SK-N-SH treated with all-trans-retinoic acid at 6 μM for 48 hours (cell line): ENCODE data around the gene PRDM5.

ENCODE experiments used
- ATAC-seq: fragments of 200-7000 bp; cut with Tn5 transposase; 3 replicates; pipeline ENCODE4 v1.9.1; 2020; ENCODE audit warnings: mild to moderate bottlenecking, moderate library complexity
- BACH2 ChIP-seq: fragments of 250-450 bp; sonication (Bioruptor Pico); IDR thresholded peaks from 2 replicates; pipeline ENCODE4 v1.9.0; 2021; ENCODE audit warnings: mild to moderate bottlenecking, borderline replicate concordance
- CREB5 ChIP-seq: fragments of 250-450 bp; sonication (Bioruptor Pico); IDR thresholded peaks from 2 replicates; pipeline ENCODE4 v1.5.1; 2020; ENCODE audit warnings: low read depth, mild to moderate bottlenecking, moderate library complexity
- CSDC2 ChIP-seq: fragments of 250-450 bp; sonication (Bioruptor Pico); IDR thresholded peaks from 2 replicates; pipeline ENCODE4 v1.5.0; 2020; ENCODE audit warnings: mild to moderate bottlenecking, moderate library complexity
- ESRRG ChIP-seq: fragments of 250-450 bp; sonication (Bioruptor Pico); IDR thresholded peaks from 2 replicates; pipeline ENCODE4 v1.6.1; 2021; ENCODE audit warnings: mild to moderate bottlenecking
- GLIS3 ChIP-seq: fragments of 250-450 bp; sonication (Bioruptor Pico); IDR thresholded peaks from 2 replicates; pipeline ENCODE4 v1.5.0; 2020; ENCODE audit warnings: mild to moderate bottlenecking, moderate library complexity
- ISL1 ChIP-seq: fragments of 250-450 bp; sonication (Bioruptor Pico); IDR thresholded peaks from 2 replicates; pipeline ENCODE4 v2.1.2; 2022; ENCODE audit warnings: mild to moderate bottlenecking, moderate library complexity
- OSR1 ChIP-seq: fragments of 250-450 bp; sonication (Bioruptor Pico); IDR thresholded peaks from 2 replicates; pipeline ENCODE4 v1.8.0; 2022; ENCODE audit warnings: moderate library complexity, mild to moderate bottlenecking, inconsistent platforms
- PPARA ChIP-seq: fragments of 250-450 bp; sonication (Bioruptor Pico); IDR thresholded peaks from 2 replicates; pipeline ENCODE4 v1.5.0; 2020; ENCODE audit warnings: mild to moderate bottlenecking, borderline replicate concordance
- SNAI2 ChIP-seq: fragments of 250-450 bp; sonication (Bioruptor Pico); IDR thresholded peaks from 2 replicates; pipeline ENCODE4 v1.5.0; 2020; ENCODE audit warnings: mild to moderate bottlenecking, moderate library complexity
- TCF4 ChIP-seq: fragments of 250-450 bp; sonication (Bioruptor Pico); IDR thresholded peaks from 2 replicates; pipeline ENCODE4 v1.8.0; 2021; ENCODE audit warnings: mild to moderate bottlenecking, moderate library complexity, borderline replicate concordance
- TOX ChIP-seq: fragments of 250-450 bp; sonication (Bioruptor Pico); IDR thresholded peaks from 2 replicates; pipeline ENCODE4 v1.8.0; 2021; ENCODE audit warnings: mild to moderate bottlenecking, moderate library complexity, borderline replicate concordance
- ZC3H10 ChIP-seq: fragments of 250-450 bp; sonication (Bioruptor Pico); IDR thresholded peaks from 2 replicates; pipeline ENCODE4 v1.5.1; 2021; ENCODE audit warnings: mild to moderate bottlenecking, moderate library complexity
- ZFP30 ChIP-seq: fragments of 450-650 bp; formaldehyde crosslinking; IDR thresholded peaks from 2 replicates; pipeline ENCODE4 v1.5.0; 2022; ENCODE audit warnings: mild to moderate bottlenecking, moderate library complexity
- ZNF565 ChIP-seq: fragments of 450-650 bp; formaldehyde crosslinking; conservative IDR thresholded peaks from 2 replicates; pipeline ENCODE4 v1.5.0; 2020; ENCODE audit warnings: low read depth, mild to moderate bottlenecking, moderate library complexity
- ZNF8 ChIP-seq: fragments of 450-650 bp; formaldehyde crosslinking; IDR thresholded peaks from 2 replicates; pipeline ENCODE4 v1.5.0; 2020; ENCODE audit warnings: mild to moderate bottlenecking, moderate library complexity
- TF ChIP-seq, protein P1 (sequence below): fragments of 250-450 bp; sonication (Bioruptor Pico); IDR thresholded peaks from 2 replicates; pipeline ENCODE4 v1.5.1; 2021; ENCODE audit warnings: mild to moderate bottlenecking, moderate library complexity
- TF ChIP-seq, protein P2 (sequence below): fragments of 250-450 bp; sonication (Bioruptor Pico); IDR thresholded peaks from 2 replicates; pipeline ENCODE4 v1.8.0; 2021; ENCODE audit warnings: low read depth, mild to moderate bottlenecking, moderate library complexity, borderline replicate concordance
- TF ChIP-seq, protein P3 (sequence below): fragments of 250-450 bp; sonication (Bioruptor Pico); IDR thresholded peaks from 2 replicates; pipeline ENCODE4 v1.5.0; 2020; ENCODE audit warnings: mild to moderate bottlenecking, moderate library complexity

PRDM5 gene

DNA sequence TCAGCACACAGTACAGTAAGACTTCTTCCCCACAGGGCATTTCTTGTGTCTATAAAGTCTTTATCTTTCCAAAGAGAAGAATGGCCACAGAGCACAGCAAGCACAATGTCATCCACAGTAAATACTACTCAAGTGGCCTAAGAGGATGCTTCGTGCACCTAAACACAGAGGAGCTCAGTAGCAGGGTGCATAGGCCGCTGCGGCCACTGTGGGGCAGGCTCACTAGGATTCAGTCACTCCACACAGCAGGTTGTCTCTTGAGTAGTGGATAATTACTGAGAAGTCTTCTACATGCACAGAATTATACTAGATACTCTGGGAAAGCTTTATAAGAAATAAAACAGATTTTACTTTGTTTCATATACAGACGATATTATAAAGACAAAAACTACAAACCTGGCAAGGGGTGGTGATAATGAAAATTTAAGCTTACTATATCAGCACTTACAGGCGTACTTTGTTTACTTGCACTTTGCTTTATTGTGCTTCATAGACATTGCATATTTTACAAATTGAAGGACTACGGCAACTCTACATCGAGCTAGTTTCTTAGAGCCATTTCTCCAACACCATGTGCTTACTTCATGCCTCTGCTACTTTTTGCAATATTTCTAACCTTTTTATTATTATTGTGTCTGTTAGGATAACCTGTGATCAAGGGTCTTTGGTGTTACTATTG lies 78.5 kb downstream of the PRDM5 start:
- TF ChIP-seq OSR1: no peak
- TF ChIP-seq, protein P1, sequence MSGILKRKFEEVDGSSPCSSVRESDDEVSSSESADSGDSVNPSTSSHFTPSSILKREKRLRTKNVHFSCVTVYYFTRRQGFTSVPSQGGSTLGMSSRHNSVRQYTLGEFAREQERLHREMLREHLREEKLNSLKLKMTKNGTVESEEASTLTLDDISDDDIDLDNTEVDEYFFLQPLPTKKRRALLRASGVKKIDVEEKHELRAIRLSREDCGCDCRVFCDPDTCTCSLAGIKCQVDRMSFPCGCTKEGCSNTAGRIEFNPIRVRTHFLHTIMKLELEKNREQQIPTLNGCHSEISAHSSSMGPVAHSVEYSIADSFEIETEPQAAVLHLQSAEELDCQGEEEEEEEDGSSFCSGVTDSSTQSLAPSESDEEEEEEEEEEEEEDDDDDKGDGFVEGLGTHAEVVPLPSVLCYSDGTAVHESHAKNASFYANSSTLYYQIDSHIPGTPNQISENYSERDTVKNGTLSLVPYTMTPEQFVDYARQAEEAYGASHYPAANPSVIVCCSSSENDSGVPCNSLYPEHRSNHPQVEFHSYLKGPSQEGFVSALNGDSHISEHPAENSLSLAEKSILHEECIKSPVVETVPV: no peak
- ATAC-seq: peak; percentile 83

- TF ChIP-seq ISL1 (CRISPR knock-in tag) (peak; percentile 82), BACH2 (no peak), TOX (CRISPR knock-in tag) (peak; percentile 53; the same call in 1 of the 2 replicates)
- TF ChIP-seq, protein P2, sequence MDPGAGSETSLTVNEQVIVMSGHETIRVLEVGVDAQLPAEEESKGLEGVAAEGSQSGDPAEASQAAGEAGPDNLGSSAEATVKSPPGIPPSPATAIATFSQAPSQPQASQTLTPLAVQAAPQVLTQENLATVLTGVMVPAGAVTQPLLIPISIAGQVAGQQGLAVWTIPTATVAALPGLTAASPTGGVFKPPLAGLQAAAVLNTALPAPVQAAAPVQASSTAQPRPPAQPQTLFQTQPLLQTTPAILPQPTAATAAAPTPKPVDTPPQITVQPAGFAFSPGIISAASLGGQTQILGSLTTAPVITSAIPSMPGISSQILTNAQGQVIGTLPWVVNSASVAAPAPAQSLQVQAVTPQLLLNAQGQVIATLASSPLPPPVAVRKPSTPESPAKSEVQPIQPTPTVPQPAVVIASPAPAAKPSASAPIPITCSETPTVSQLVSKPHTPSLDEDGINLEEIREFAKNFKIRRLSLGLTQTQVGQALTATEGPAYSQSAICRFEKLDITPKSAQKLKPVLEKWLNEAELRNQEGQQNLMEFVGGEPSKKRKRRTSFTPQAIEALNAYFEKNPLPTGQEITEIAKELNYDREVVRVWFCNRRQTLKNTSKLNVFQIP (CRISPR knock-in tag): no peak
- TF ChIP-seq, protein P3, sequence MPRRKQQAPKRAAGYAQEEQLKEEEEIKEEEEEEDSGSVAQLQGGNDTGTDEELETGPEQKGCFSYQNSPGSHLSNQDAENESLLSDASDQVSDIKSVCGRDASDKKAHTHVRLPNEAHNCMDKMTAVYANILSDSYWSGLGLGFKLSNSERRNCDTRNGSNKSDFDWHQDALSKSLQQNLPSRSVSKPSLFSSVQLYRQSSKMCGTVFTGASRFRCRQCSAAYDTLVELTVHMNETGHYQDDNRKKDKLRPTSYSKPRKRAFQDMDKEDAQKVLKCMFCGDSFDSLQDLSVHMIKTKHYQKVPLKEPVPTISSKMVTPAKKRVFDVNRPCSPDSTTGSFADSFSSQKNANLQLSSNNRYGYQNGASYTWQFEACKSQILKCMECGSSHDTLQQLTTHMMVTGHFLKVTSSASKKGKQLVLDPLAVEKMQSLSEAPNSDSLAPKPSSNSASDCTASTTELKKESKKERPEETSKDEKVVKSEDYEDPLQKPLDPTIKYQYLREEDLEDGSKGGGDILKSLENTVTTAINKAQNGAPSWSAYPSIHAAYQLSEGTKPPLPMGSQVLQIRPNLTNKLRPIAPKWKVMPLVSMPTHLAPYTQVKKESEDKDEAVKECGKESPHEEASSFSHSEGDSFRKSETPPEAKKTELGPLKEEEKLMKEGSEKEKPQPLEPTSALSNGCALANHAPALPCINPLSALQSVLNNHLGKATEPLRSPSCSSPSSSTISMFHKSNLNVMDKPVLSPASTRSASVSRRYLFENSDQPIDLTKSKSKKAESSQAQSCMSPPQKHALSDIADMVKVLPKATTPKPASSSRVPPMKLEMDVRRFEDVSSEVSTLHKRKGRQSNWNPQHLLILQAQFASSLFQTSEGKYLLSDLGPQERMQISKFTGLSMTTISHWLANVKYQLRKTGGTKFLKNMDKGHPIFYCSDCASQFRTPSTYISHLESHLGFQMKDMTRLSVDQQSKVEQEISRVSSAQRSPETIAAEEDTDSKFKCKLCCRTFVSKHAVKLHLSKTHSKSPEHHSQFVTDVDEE (CRISPR knock-in tag): 0 out of 2 replicates have a peak, but pooled peaks have one; percentile 36
- peak; percentile 81 for ATAC-seq
These were observed 80.5 kb downstream of the PRDM5 start for GRCh38 chr4:120842031-120842430.

DNA sequence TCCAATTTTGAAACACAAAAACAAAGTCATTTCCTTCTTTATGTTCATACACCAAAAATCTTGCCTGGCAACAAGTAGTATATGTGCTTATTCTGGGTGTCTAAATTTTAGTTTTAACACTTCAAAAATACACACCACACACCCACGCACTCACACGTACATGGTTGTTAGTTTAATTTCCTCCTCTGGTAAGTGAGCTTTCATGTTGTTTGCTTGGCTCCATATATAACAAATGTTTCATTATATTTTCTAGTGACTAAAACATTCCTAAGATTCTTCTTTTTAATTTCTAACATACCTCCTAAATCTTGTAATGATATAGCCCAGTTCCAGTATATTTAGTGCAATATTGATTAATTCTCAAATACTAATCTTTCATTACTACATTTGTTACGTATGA lies 80.9 kb downstream of the PRDM5 start:
- peak; percentile 60 for ATAC-seq
- TF ChIP-seq, protein P3 (CRISPR knock-in tag): no peak
- TF ChIP-seq CREB5 (CRISPR knock-in tag) (no peak), ISL1 (CRISPR knock-in tag) (no peak), ZC3H10 (CRISPR knock-in tag) (no peak)

- ATAC-seq: no peak
- no peak for TF ChIP-seq ESRRG (CRISPR knock-in tag)
- no peak for TF ChIP-seq GLIS3 (CRISPR knock-in tag)
- no peak for TF ChIP-seq ZFP30 (CRISPR knock-in tag)
- no peak for TF ChIP-seq SNAI2 (CRISPR knock-in tag)
- no peak for TF ChIP-seq ZNF8 (CRISPR knock-in tag)
- TF ChIP-seq BACH2: no peak
- no peak for TF ChIP-seq OSR1
- no peak for TF ChIP-seq PPARA (CRISPR knock-in tag)
- no peak for TF ChIP-seq TCF4
- TF ChIP-seq ISL1 (CRISPR knock-in tag): no peak
- no peak for TF ChIP-seq ZNF565
- TF ChIP-seq, protein P3 (CRISPR knock-in tag): no peak
- no peak for TF ChIP-seq CSDC2 (CRISPR knock-in tag)
- TF ChIP-seq, protein P1: no peak
These were observed 82.4 kb downstream of the PRDM5 start for GRCh38 chr4:120839974-120840751.
